ENCODE measurements around the gene GGACT.

The GGACT gene

GRCh38 chr13:100549316-100549715, 39.3 kb downstream of the GGACT start:
- Histone ChIP-seq H3K27me3 (ENCODE audit: insufficient read depth, poor library complexity, severe bottlenecking) (no peaks in the 10 kb centered on the region), H3K4me1 (ENCODE audit: insufficient read depth, poor library complexity, severe bottlenecking) (peaks cover 5% of the 10 kb centered on the region), H3K27ac (ENCODE audit: poor library complexity, severe bottlenecking) (no peak overlapping the region), H3K4me3 (ENCODE audit: severe bottlenecking) (no peak overlapping the region), H3K9me3 (ENCODE audit: severe bottlenecking) (no peaks in the 10 kb centered on the region), H3K36me3 (ENCODE audit: low read depth) (no peaks in the 10 kb centered on the region)
- no peak for TF ChIP-seq CTCF (IDR thresholded peaks at IDR 0.05; ENCODE audit: poor library complexity, severe bottlenecking)
- ATAC-seq (ENCODE audit: low read depth) (no peak), DNase-seq (ENCODE audit: low spot score) (no peak)

GRCh38 chr13:100547791-100548201, 40.8 kb downstream of the GGACT start:
- TF ChIP-seq CTCF (IDR thresholded peaks at IDR 0.05; ENCODE audit: poor library complexity, severe bottlenecking): no peak

GRCh38 chr13:100546713-100547405, 41.7 kb downstream of the GGACT start:
- DNase-seq (ENCODE audit: low spot score): no peak
- Histone ChIP-seq H3K27ac (ENCODE audit: poor library complexity, severe bottlenecking) (no peak overlapping the region), H3K9me3 (ENCODE audit: severe bottlenecking) (no peaks in the 10 kb centered on the region), H3K36me3 (ENCODE audit: low read depth) (no peaks in the 10 kb centered on the region), H3K4me3 (ENCODE audit: severe bottlenecking) (no peak overlapping the region), H3K4me1 (ENCODE audit: insufficient read depth, poor library complexity, severe bottlenecking) (peaks cover 13% of the 10 kb centered on the region), H3K27me3 (ENCODE audit: insufficient read depth, poor library complexity, severe bottlenecking) (no peaks in the 10 kb centered on the region)
- TF ChIP-seq CTCF (IDR thresholded peaks at IDR 0.05; ENCODE audit: poor library complexity, severe bottlenecking): no peak
- no peak for ATAC-seq (ENCODE audit: low read depth)

More at GRCh38 chr13:100547791-100548201, 40.8 kb downstream of the GGACT start:
- H3K36me3 ChIP-seq (ENCODE audit: low read depth): no peaks in the 10 kb centered on the region
- H3K9me3 ChIP-seq (ENCODE audit: severe bottlenecking): no peaks in the 10 kb centered on the region
- DNase-seq (ENCODE audit: low spot score) (no peak), ATAC-seq (ENCODE audit: low read depth) (peak; percentile 64)
- H3K27ac ChIP-seq (ENCODE audit: poor library complexity, severe bottlenecking): no peak overlapping the region
- no peaks in the 10 kb centered on the region for H3K27me3 ChIP-seq (ENCODE audit: insufficient read depth, poor library complexity, severe bottlenecking)
- H3K4me3 ChIP-seq (ENCODE audit: severe bottlenecking): no peak overlapping the region
- peaks cover 5% of the 10 kb centered on the region for H3K4me1 ChIP-seq (ENCODE audit: insufficient read depth, poor library complexity, severe bottlenecking)

GRCh38 chr13:100545684-100546061, 42.9 kb downstream of the GGACT start:
- no peak for ATAC-seq (ENCODE audit: low read depth)
- no peak overlapping the region for H3K27ac ChIP-seq (ENCODE audit: poor library complexity, severe bottlenecking)
- H3K27me3 ChIP-seq (ENCODE audit: insufficient read depth, poor library complexity, severe bottlenecking): no peaks in the 10 kb centered on the region
- H3K9me3 ChIP-seq (ENCODE audit: severe bottlenecking): no peaks in the 10 kb centered on the region
- H3K36me3 ChIP-seq (ENCODE audit: low read depth): no peaks in the 10 kb centered on the region
- no peak overlapping the region for H3K4me3 ChIP-seq (ENCODE audit: severe bottlenecking)
- H3K4me1 ChIP-seq (ENCODE audit: insufficient read depth, poor library complexity, severe bottlenecking): peaks cover 13% of the 10 kb centered on the region
- TF ChIP-seq CTCF (IDR thresholded peaks at IDR 0.05; ENCODE audit: poor library complexity, severe bottlenecking): no peak
- DNase-seq (ENCODE audit: low spot score): no peak
